Stimulated activated naive CD8-positive, alpha-beta T cell treated with anti-CD3 and anti-CD28 coated beads, Interleukin-15, Interleukin-2, amounts not matched to agents 100 U/mL and 50 U/mL, for 24 hours (primary cell): ENCODE measurements around the gene TAC4.

Experiments used
- ATAC-seq: fragments of 150-1000 bp; cut with Tn5 transposase; one replicate; pipeline ENCODE4 v1.10.0; 2021
- DNase-seq: peaks from one replicate; pipeline ENCODE4 v3.0.0; 2021

TAC4 gene

GRCh38 chr17:49848019-49848473 lies at the start of gene TAC4:
Gene TAC4, minus strand, starts transcription at chr17:49848069. Its CDS starts 52 bp downstream, at chr17:49848017.
- no peak for DNase-seq
- ATAC-seq = no peak

GRCh38 chr17:49896860-49897259 lies 49.0 kb upstream of the TAC4 start:
- ATAC-seq (no peak), DNase-seq (no peak)

GRCh38 chr17:49896222-49896621 lies 48.4 kb upstream of the TAC4 start:
- no peak for ATAC-seq
- DNase-seq = no peak

GRCh38 chr17:49895812-49896211 lies 47.9 kb upstream of the TAC4 start:
- ATAC-seq = no peak

GRCh38 chr17:49894761-49895160 lies 46.9 kb upstream of the TAC4 start:
- DNase-seq (no peak), ATAC-seq (no peak)

More at GRCh38 chr17:49895812-49896211, 47.9 kb upstream of the TAC4 start:
- DNase-seq = no peak

GRCh38 chr17:49891694-49892389 lies 44.0 kb upstream of the TAC4 start:
- no peak for DNase-seq
- no peak for ATAC-seq

- DNase-seq = no peak
- ATAC-seq = no peak
Observed at GRCh38 chr17:49891271-49891670, 43.4 kb upstream of the TAC4 start.

- no peak for ATAC-seq
- DNase-seq = no peak
Observed at GRCh38 chr17:49890852-49891251, 43.0 kb upstream of the TAC4 start.

- no peak for ATAC-seq
- DNase-seq = no peak
Observed at GRCh38 chr17:49890077-49890821, 42.4 kb upstream of the TAC4 start.

- ATAC-seq = no peak
- no peak for DNase-seq
Observed at GRCh38 chr17:49889500-49889899, 41.6 kb upstream of the TAC4 start.

- ATAC-seq (no peak), DNase-seq (no peak)
Observed at GRCh38 chr17:49887744-49888360, 40.0 kb upstream of the TAC4 start.

GRCh38 chr17:49887086-49887743 lies 39.3 kb upstream of the TAC4 start:
- no peak for DNase-seq
- ATAC-seq = no peak

- DNase-seq (no peak), ATAC-seq (no peak)
Observed at GRCh38 chr17:49886036-49886435, 38.2 kb upstream of the TAC4 start.

- no peak for ATAC-seq
Observed at GRCh38 chr17:49882434-49882833, 34.6 kb upstream of the TAC4 start.

GRCh38 chr17:49881054-49881402 lies 33.2 kb upstream of the TAC4 start:
- DNase-seq (no peak), ATAC-seq (no peak)

More at GRCh38 chr17:49882434-49882833, 34.6 kb upstream of the TAC4 start:
- no peak for DNase-seq

GRCh38 chr17:49880291-49881053 lies 32.6 kb upstream of the TAC4 start:
- DNase-seq (peak; percentile 84), ATAC-seq (peak; percentile 91)

GRCh38 chr17:49878931-49879904 lies 31.3 kb upstream of the TAC4 start:
- ATAC-seq (no peak), DNase-seq (no peak)

GRCh38 chr17:49875685-49876084 lies 27.8 kb upstream of the TAC4 start:
- DNase-seq (no peak), ATAC-seq (no peak)

GRCh38 chr17:49874911-49875310 lies 27.0 kb upstream of the TAC4 start:
- DNase-seq = no peak
- no peak for ATAC-seq

GRCh38 chr17:49873926-49874325 lies 26.1 kb upstream of the TAC4 start:
- ATAC-seq (no peak), DNase-seq (no peak)

GRCh38 chr17:49873466-49873865 lies 25.6 kb upstream of the TAC4 start:
- ATAC-seq = no peak
- DNase-seq = no peak
